Fibroblast of pulmonary artery (primary cell): ENCODE measurements around the gene SIGLEC12.
"Not testable (repeated sequence)": the region's sequence is repeated elsewhere in the genome, so short reads cannot be mapped to it uniquely, and the experiment has no call there.

Source experiments
- DNase-seq: peaks from one replicate; pipeline ENCODE4 v3.0.0-alpha.2; 2010; ENCODE audit warnings: low read depth
- H3K4me3 ChIP-seq: replicated peaks from 2 replicates; pipeline ENCODE4 v1.5.1; 2011; ENCODE audit warnings: low read depth, mild to moderate bottlenecking, control low read depth, low read length, moderate library complexity
- TF ChIP-seq, protein P1 (sequence below): IDR thresholded peaks from 2 replicates; pipeline ENCODE4 v1.5.1; 2011; ENCODE audit warnings: mild to moderate bottlenecking, control low read depth, low read length, inconsistent platforms; ENCODE audit errors: missing control alignments

The SIGLEC12 gene

DNA sequence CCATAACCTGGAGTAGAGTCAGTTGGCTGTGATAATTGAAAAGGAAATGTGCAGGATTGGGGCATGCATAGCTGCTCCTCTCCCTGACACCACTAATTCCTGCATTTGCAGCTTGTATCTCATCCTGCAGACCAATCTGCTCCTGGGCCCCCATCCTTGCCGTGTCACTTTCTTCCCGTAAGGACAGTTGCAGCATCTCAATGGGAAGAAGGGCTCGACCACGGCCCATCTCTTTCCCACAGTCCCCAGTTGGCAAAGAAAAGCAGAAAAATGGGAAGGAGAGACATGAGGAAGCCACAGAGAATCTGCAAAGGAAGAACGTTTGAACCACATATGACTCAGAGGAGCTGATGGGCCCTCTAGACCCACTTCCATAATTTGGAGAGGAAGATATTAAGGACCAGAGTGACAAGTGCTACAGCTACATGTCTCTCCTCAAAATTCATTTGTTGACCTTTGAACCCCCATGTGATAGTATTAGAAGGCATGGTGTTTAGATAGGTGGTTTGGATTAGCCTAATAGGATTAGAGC lies 1.8 kb upstream of the SIGLEC12 start:
- DNase-seq, result no peak
- TF ChIP-seq, protein P1, sequence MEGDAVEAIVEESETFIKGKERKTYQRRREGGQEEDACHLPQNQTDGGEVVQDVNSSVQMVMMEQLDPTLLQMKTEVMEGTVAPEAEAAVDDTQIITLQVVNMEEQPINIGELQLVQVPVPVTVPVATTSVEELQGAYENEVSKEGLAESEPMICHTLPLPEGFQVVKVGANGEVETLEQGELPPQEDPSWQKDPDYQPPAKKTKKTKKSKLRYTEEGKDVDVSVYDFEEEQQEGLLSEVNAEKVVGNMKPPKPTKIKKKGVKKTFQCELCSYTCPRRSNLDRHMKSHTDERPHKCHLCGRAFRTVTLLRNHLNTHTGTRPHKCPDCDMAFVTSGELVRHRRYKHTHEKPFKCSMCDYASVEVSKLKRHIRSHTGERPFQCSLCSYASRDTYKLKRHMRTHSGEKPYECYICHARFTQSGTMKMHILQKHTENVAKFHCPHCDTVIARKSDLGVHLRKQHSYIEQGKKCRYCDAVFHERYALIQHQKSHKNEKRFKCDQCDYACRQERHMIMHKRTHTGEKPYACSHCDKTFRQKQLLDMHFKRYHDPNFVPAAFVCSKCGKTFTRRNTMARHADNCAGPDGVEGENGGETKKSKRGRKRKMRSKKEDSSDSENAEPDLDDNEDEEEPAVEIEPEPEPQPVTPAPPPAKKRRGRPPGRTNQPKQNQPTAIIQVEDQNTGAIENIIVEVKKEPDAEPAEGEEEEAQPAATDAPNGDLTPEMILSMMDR, result no peak
- no peak overlapping the region for H3K4me3 ChIP-seq

DNA sequence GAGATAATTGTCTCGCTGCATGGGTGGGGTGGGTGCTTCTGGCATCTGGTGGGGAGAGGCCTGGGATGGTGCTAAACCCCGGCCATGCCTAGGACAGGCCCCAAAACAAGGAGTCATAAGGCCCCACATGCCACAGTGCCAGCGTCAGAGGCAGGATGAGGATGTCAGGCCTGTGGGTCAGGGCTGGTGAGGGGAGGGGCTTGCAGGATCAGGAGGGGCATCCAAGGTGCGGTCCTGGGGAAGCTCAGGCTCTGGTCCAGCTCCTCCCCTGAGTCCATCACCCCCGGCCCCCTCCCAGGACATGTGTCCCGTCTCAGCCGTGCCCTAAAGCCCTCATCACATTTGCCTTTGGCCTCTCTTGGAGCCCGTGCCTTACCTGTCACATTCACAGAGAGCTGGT lies 669 bp downstream of the SIGLEC12 start:
- H3K4me3 ChIP-seq, DNase-seq: not testable (repeated sequence)

DNA sequence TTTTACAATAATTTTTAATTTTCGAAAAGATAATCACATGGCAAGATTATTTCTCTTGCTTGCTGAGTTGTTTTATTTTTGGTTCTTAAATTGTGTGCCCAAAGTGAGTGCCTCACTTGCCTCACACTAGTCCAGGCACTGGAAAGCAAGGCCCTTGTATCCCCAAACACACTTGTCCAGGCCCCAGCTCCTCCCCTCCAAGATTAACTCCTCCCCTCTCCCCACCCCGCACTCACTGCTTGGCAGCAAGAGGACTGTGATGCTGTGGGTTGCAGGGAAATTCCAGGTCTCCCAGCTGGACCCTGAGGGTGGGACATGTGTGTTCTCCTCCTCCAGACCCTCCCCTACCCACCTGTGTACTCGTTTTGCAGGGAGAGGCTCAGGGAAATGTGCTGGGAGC lies 3.9 kb downstream of the SIGLEC12 start:
- no peak overlapping the region for H3K4me3 ChIP-seq
- no peak for DNase-seq
- TF ChIP-seq, protein P1, result no peak

DNA sequence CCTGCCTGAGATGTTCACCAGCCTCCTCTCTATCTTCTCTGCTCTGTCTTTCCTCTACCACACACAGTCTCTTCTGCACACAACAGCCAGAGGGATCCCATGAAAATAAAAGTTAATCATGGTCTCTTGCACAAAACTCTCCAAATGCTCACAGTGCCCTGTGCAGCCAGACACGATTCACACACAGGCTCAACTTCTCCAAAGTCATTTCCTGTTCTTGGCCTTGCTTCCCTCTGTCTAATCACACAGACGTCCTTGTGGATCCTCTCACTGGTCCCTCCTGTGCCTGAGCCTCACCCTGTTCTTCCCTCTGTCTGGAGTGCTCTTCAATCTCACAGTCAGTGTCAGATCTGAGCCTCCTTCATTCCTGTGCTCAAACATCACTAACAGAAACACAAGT lies 7.8 kb downstream of the SIGLEC12 start:
- H3K4me3 ChIP-seq, result no peak overlapping the region
- TF ChIP-seq, protein P1, result no peak
- DNase-seq, result no peak

DNA sequence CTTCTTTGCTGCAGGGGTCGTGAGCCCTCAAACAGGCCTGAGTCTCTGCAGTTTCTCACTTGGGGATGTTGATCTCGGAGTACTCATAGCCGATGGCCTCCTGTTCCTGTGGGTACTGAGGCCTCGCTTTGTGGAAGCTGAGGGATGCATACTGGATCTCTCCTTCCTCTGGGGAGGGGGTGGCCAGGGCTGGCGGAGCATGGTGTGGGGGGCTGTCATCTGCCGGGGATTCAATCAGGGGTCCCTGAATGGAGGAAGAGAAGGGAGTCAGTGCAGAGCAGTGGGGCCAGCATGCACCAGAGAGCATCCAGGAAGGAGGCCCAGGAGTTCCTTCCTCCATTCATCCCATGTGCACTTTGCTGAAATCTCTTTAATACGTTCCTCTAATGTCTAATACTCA lies 10.0 kb downstream of the SIGLEC12 start:
- DNase-seq, result no peak
- TF ChIP-seq, protein P1, result no peak
- H3K4me3 ChIP-seq, result no peak overlapping the region

DNA sequence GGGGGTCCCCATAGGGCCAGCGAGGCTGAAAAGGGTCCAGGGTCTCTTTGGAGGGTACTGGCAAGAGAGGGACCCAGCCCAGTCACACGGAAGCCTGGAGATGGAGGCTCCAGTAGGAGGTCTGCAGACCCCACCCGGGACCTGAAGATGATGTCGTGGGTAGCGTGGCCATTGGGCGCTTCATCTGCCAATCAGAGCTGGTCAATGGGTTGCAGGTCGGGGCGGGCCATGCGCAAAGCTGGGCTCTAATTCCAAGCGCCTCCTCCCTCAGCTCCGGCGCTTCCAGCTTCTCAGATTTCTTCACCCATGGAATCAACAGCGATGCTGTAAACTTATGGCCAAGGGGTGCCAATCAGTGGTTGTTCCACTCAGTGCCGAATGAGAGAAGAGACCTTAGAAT lies 10.9 kb downstream of the SIGLEC12 start:
- DNase-seq, result no peak
- TF ChIP-seq, protein P1, result no peak
- no peak overlapping the region for H3K4me3 ChIP-seq

DNA sequence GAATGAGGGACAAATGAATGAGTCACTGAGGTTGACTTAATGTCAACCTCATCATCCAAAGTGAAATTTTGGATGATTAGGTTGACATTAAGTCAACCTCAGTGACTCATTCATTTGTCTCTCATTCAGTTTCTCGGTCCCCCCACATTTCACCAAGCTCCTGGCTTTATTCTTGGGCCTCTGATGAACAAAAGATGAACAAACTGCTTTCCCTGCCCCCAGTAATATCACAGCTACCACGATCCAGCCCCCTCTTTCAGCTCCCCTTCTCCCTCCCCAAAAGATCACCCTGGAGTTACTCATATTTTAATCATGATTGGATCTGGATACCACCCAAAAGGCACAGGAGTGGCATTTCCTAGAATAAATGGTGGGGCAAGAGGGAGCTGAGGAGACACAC lies 12.5 kb downstream of the SIGLEC12 start:
- DNase-seq, result no peak
- no peak overlapping the region for H3K4me3 ChIP-seq
- TF ChIP-seq, protein P1, result no peak

DNA sequence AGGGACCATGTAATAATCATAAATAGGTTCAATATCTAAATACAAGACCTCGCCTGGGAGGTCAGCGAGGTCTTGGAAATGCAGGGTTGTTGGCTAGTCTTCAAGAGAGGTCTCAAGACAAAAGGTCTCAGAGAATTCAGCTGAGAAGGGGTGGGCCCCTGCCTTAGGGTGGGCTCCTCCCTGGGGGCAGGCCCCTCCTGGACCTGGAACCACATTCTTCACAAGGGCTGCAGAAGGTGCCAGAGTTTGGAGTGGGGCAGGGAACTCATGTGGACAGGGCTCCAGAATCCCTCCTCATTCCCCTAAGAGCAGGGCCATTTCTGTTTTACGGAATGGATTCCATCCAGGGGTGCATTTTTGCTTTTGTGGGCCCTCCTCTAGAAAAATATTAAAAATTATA lies 13.1 kb downstream of the SIGLEC12 start:
- H3K4me3 ChIP-seq, result no peak overlapping the region
- no peak for DNase-seq
- TF ChIP-seq, protein P1, result no peak
